ENCODE measurements around the gene ARHGEF25.
A peak's percentile ranks its signal among the peaks of the same experiment; 100 is the strongest.

Gene ARHGEF25

GRCh38 chr12:57611827-57612710, 834 bp downstream of the ARHGEF25 start:
- TF ChIP-seq, protein P1, sequence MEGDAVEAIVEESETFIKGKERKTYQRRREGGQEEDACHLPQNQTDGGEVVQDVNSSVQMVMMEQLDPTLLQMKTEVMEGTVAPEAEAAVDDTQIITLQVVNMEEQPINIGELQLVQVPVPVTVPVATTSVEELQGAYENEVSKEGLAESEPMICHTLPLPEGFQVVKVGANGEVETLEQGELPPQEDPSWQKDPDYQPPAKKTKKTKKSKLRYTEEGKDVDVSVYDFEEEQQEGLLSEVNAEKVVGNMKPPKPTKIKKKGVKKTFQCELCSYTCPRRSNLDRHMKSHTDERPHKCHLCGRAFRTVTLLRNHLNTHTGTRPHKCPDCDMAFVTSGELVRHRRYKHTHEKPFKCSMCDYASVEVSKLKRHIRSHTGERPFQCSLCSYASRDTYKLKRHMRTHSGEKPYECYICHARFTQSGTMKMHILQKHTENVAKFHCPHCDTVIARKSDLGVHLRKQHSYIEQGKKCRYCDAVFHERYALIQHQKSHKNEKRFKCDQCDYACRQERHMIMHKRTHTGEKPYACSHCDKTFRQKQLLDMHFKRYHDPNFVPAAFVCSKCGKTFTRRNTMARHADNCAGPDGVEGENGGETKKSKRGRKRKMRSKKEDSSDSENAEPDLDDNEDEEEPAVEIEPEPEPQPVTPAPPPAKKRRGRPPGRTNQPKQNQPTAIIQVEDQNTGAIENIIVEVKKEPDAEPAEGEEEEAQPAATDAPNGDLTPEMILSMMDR (IDR thresholded peaks at IDR 0.05; ENCODE audit: low read depth, low read length, missing control alignments) = no peak
- peak overlapping the region; percentile 65 for H3K4me3 ChIP-seq (ENCODE audit: low read depth, low read length)
- no peaks in the 10 kb centered on the region for H3K27me3 ChIP-seq (replicated peaks)
- H3K27ac ChIP-seq = no peak overlapping the region
- H3K36me3 ChIP-seq (replicated peaks) = no peaks in the 10 kb centered on the region
- no peak for DNase-seq
- in situ Hi-C loops (cut with HindIII; ENCODE audit: low pct_ligation_motif_present, low sequenced_read_pairs) = no loop called here

- Histone ChIP-seq H3K36me3 (replicated peaks) (no peaks in the 10 kb centered on the region), H3K27ac (no peak overlapping the region), H3K4me3 (ENCODE audit: low read depth, low read length) (no peak overlapping the region), H3K27me3 (replicated peaks) (no peaks in the 10 kb centered on the region)
- in situ Hi-C loops (cut with HindIII; ENCODE audit: low pct_ligation_motif_present, low sequenced_read_pairs) = no loop called here
- TF ChIP-seq, protein P1 (IDR thresholded peaks at IDR 0.05; ENCODE audit: low read depth, low read length, missing control alignments) = no peak
- no peak for DNase-seq
Observed at GRCh38 chr12:57612711-57613426, 1.6 kb downstream of the ARHGEF25 start.

DNA sequence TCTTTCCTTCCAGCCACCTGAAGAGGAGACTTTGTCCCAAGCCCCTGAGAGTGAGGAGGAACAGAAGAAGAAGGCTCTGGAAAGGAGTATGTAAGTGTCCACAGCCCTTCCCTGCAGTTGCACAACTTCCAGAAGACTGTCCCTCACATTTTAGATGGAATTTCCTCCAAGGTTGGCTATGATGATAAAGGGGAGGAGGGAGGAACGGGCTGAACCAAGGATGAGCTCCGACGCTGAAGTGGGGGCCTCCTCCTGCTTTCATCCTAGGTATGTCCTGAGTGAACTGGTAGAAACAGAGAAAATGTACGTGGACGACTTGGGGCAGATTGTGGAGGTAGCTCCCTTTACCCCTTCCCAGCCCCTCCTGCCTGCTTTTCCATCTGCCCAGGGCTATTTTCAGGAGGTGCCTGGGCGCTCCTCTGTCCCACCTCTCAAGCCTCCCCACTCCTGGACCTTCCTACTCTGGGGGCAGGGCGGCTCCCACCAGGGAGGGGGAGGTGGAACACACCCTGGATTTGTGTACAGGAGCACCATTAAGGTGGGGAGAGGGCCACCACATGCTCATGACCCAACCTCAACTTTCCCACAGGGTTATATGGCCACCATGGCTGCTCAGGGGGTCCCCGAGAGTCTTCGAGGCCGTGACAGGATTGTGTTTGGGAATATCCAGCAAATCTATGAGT, 2.3 kb downstream of the ARHGEF25 start:
- DNase-seq = no peak
- in situ Hi-C loops (cut with HindIII; ENCODE audit: low pct_ligation_motif_present, low sequenced_read_pairs) = no loop called here
- Histone ChIP-seq H3K27me3 (replicated peaks) (no peaks in the 10 kb centered on the region), H3K27ac (no peak overlapping the region), H3K36me3 (replicated peaks) (no peaks in the 10 kb centered on the region), H3K4me3 (ENCODE audit: low read depth, low read length) (no peak overlapping the region)
- TF ChIP-seq, protein P1 (IDR thresholded peaks at IDR 0.05; ENCODE audit: low read depth, low read length, missing control alignments) = no peak

DNA sequence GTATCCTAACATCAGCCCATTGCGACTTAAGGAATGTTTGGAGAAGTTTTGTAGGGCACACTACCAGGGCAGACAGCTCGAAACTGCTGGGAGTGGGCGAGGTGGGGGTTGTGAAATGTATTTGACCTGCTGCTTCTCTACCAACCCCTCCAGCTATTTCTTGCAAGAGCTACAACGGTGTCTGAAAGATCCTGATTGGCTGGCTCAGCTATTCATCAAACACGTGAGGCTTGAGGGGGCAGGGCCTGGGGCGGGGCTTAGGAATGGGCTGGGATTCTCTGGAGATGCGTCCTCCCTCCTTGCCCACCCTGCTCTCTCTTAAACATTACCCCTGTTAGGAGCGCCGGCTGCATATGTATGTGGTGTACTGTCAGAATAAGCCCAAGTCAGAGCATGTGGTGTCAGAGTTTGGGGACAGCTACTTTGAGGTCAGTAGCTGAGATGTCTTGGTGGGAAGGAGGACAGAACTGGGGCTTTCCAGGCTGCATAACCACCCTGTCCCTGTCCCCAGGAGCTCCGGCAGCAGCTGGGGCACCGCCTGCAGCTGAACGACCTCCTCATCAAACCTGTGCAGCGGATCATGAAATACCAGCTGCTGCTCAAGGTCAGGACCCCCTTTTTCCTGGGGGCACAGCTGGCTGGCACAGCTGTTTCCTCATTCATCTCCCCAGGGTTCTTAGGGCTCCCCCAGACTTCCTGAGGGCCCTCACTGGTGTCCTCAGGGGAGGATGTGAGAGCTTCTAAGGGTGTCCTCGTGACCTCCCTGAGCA, 3.1 kb downstream of the ARHGEF25 start:
- Histone ChIP-seq H3K27me3 (replicated peaks) (peaks cover 2% of the 10 kb centered on the region), H3K36me3 (replicated peaks) (no peaks in the 10 kb centered on the region), H3K4me3 (ENCODE audit: low read depth, low read length) (no peak overlapping the region), H3K27ac (no peak overlapping the region)
- TF ChIP-seq, protein P1 (IDR thresholded peaks at IDR 0.05; ENCODE audit: low read depth, low read length, missing control alignments) = no peak
- in situ Hi-C loops (cut with HindIII; ENCODE audit: low pct_ligation_motif_present, low sequenced_read_pairs) = no loop called here
- DNase-seq = no peak

DNA sequence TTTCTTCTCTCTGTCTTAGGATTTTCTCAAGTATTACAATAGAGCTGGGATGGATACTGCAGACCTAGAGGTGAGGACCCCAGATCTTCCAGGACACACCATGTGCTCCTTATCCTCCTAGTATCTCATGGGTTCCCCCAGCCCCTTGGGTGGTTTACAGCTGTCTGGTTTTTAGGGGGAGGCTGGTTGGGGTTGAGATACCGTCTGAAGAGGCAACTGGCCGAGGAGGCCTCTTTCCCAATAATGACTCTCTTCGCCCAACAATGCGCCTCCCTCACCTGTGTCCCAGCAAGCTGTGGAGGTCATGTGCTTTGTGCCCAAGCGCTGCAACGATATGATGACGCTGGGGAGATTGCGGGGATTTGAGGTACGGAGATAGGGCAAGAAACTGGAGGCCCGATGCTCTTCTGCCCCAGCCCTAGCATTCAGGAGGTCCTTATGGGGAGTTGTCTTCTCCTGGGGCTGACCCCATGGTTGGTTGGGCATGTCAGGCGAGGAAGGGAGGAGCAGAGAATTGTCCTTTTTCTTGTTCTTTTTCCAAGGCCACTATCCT, 3.8 kb downstream of the ARHGEF25 start:
- TF ChIP-seq, protein P1 (IDR thresholded peaks at IDR 0.05; ENCODE audit: low read depth, low read length, missing control alignments) = no peak
- no peaks in the 10 kb centered on the region for H3K36me3 ChIP-seq (replicated peaks)
- in situ Hi-C loops (cut with HindIII; ENCODE audit: low pct_ligation_motif_present, low sequenced_read_pairs) = no loop called here
- H3K27me3 ChIP-seq (replicated peaks) = peaks cover 7% of the 10 kb centered on the region
- H3K4me3 ChIP-seq (ENCODE audit: low read depth, low read length) = no peak overlapping the region
- DNase-seq = no peak
- H3K27ac ChIP-seq = no peak overlapping the region
